Adrenal gland (tissue), 19 donors: Measurements from ENCODE around the gene DYNC1I2. TPM values are rescaled to one million over a fixed set of nuclear protein-coding genes. Genes with fewer than 3 reads are reported as not detected.

Source experiments
- DNase-seq, 7 donors: peaks; one replicate each; pipeline ENCODE4 v3.0.0-alpha.2; 2019 to 2020
- H3K27ac ChIP-seq, 5 donors: fragments of 200-600 bp; sonication (generic) in 4 of 5; 1 replicate in 3 of 5; 2 replicates in 2 of 5; pipeline versions ENCODE4 v1.5.1 to v1.8.0; 2016 to 2020; ENCODE audit warnings: mild to moderate bottlenecking in 1 of 5
- H3K27me3 ChIP-seq: fragments of 200-600 bp; 2 replicates; pipeline ENCODE4 v1.8.0; 2021
- H3K36me3 ChIP-seq, 2 donors: fragments of 200-600 bp; replicated peaks in 1 of 2; 1 replicate in 1 of 2; 2 replicates in 1 of 2; pipeline versions ENCODE4 v1.5.1 to v1.8.0; 2018 to 2022
- H3K4me1 ChIP-seq, 2 donors: fragments of 200-600 bp; replicated peaks in 1 of 2; 1 replicate in 1 of 2; 2 replicates in 1 of 2; pipeline versions ENCODE4 v1.5.1 to v1.8.0; 2018 to 2021
- H3K4me3 ChIP-seq, 4 donors: fragments of 200-600 bp; sonication (generic) in 3 of 4; one replicate each; pipeline ENCODE4 v1.5.1; 2016 to 2018
- H3K9me3 ChIP-seq, 3 donors: fragments of 200-600 bp; sonication (generic) in 1 of 3; replicated peaks in 1 of 3; 1 replicate in 2 of 3; 2 replicates in 1 of 3; pipeline versions ENCODE4 v1.5.1 to v1.8.0; 2016 to 2021
- POLR2A ChIP-seq, 2 donors: fragments of 450-650 bp; IDR thresholded peaks; one replicate each; pipeline ENCODE4 v1.6.1; 2017; ENCODE audit warnings: antibody characterized with exemption in 2 of 2, mild to moderate bottlenecking in 2 of 2, moderate library complexity in 1 of 2
- whole genome bisulfite sequencing, 4 donors: extraction: QIAGEN DNeasy Blood & Tissue Kit in 2 of 4; methylation state at CpG; one replicate each; pipeline versions ENCODE4 v1.1.5 to v1.1.7; 2013 to 2017; 5-methylcytosine and 5-hydroxymethylcytosine counted together
- intact Hi-C, 2 donors: fragments of 100-400 bp; cut with DNase I; formaldehyde crosslinking; loops; one replicate each; pipeline versions ENCODE4 v1.14.1 to v1.15.0; 2022 to 2023
- long read RNA-seq, 10 donors: library from polyadenylated mRNA in 3 of 10; unstranded in 2 of 10; stranded (forward) in 1 of 10; transcript quantifications; one replicate each; pipeline ENCODE4 v2.0.0 and lab custom pipeline, GENCODE V29; 2021 to 2026
- polyA plus RNA-seq, 3 donors: library from polyadenylated mRNA; stranded (reverse); fragments of 200-250 nt in 2 of 3; fragments of 350-450 nt in 1 of 3; fragmentation: Illumina TruSeq in 1 of 3; extraction: RNeasy Lipid Tissue Mini Kit (QIAGEN cat#74804) in 1 of 3; gene quantifications; one replicate each; pipeline ENCODE4 v1.2.3, GENCODE V29; 2013 to 2014
- total RNA-seq, 9 donors: library from RNA; depleted of rRNA in 4 of 9; stranded (reverse); fragments of >200 nt in 4 of 9; fragments of 120-200 nt in 1 of 9; fragmentation: NEBNext Ultra II Directional in 1 of 9; extraction: Animal tissue kit (Norgen Biotek cat#: 25700) in 1 of 9; gene quantifications; one replicate each; pipeline versions ENCODE4 v1.1.0 to v1.2.4, GENCODE V29; 2013 to 2023
- TF ChIP-seq, protein P1 (sequence below), 6 experiments: fragments of 450-650 bp in 4 of 6; fragments of 200-600 bp in 2 of 6; sonication (generic) in 1 of 6; IDR thresholded peaks; 1 replicate in 5 of 6; 2 replicates in 1 of 6; pipeline versions ENCODE4 v1.5.1 to v1.8.0; 2016 to 2021; ENCODE audit warnings: antibody characterized with exemption in 6 of 6, mild to moderate bottlenecking in 2 of 6, moderate library complexity in 1 of 6
- donor health status: healthy with polysubstance abuse.
- donor health status: Bipolar disorder and iron deficiency.
- donor health status: DM: yes; HTN: yes; CAD: no.
- donor health status: DM: no; HTN: no; CAD: no.
- donor health status: DM: no; HTN: no; CAD: no.
- donor health status: DM: yes; HTN: yes; CAD: no.

The DYNC1I2 gene
- total RNA-seq: 100 to 1,000 TPM in 3 of 9 donors, 10 to 100 TPM in 6; 65.5 to 139 (median 92.3) TPM
- polyA plus RNA-seq: 100 to 1,000 TPM in 1 of 3 donors, 10 to 100 TPM in 2; 55.5 to 146 (median 73.8) TPM
- long read RNA-seq, donor 1, transcript DYNC1I2-203 (16 exons, 2,572 nt): major isoform, 15 of 114 reads
- long read RNA-seq, donor 1, transcript DYNC1I2-201 (16 exons, 2,589 nt): minor isoform, 9 of 114 reads
- long read RNA-seq, donor 1, partial matches to known transcripts: 82 of 114 reads
- long read RNA-seq, donor 1, other reads (novel, unspliced or antisense): 0 of 114 reads
- long read RNA-seq, donor 2, transcript DYNC1I2-203 (16 exons, 2,572 nt): major isoform, 6 of 72 reads
- long read RNA-seq, donor 2, transcript DYNC1I2-201 (16 exons, 2,589 nt): major isoform, 6 of 72 reads
- long read RNA-seq, donor 2, partial matches to known transcripts: 58 of 72 reads
- long read RNA-seq, donor 2, other reads (novel, unspliced or antisense): 0 of 72 reads
- long read RNA-seq, donor 3, transcript DYNC1I2-201 (16 exons, 2,589 nt): minor isoform, 6 of 77 reads
- long read RNA-seq, donor 3, transcript DYNC1I2-203 (16 exons, 2,572 nt): major isoform, 10 of 77 reads
- long read RNA-seq, donor 3, partial matches to known transcripts: 57 of 77 reads
- long read RNA-seq, donor 3, other reads (novel, unspliced or antisense): 0 of 77 reads
- long read RNA-seq, donor 4, transcript DYNC1I2-203 (16 exons, 2,572 nt): major isoform, 8 of 31 reads
- long read RNA-seq, donor 4, partial matches to known transcripts: 17 of 31 reads
- long read RNA-seq, donor 4, other reads (novel, unspliced or antisense): 1 of 31 reads
- long read RNA-seq, donor 5, transcript DYNC1I2-201 (16 exons, 2,589 nt): minor isoform, 42 of 156 reads
- long read RNA-seq, donor 5, transcript DYNC1I2-203 (16 exons, 2,572 nt): major isoform, 87 of 156 reads
- long read RNA-seq, donor 5, partial matches to known transcripts: 17 of 156 reads
- long read RNA-seq, donor 5, other reads (novel, unspliced or antisense): 9 of 156 reads
- long read RNA-seq, donor 6, partial matches to known transcripts: 12 of 16 reads
- long read RNA-seq, donor 6, other reads (novel, unspliced or antisense): 1 of 16 reads
- long read RNA-seq, donor 7, partial matches to known transcripts: 25 of 30 reads
- long read RNA-seq, donor 7, other reads (novel, unspliced or antisense): 0 of 30 reads
- long read RNA-seq, donor 8, transcript DYNC1I2-203 (16 exons, 2,572 nt): major isoform, 15 of 99 reads
- long read RNA-seq, donor 8, transcript DYNC1I2-201 (16 exons, 2,589 nt): minor isoform, 12 of 99 reads
- long read RNA-seq, donor 8, partial matches to known transcripts: 69 of 99 reads
- long read RNA-seq, donor 8, other reads (novel, unspliced or antisense): 0 of 99 reads
- long read RNA-seq, donor 9, transcript DYNC1I2-201 (16 exons, 2,589 nt): major isoform, 8 of 64 reads
- long read RNA-seq, donor 9, transcript DYNC1I2-203 (16 exons, 2,572 nt): major isoform, 8 of 64 reads
- long read RNA-seq, donor 9, partial matches to known transcripts: 45 of 64 reads
- long read RNA-seq, donor 9, other reads (novel, unspliced or antisense): 0 of 64 reads
- long read RNA-seq, donor 10, partial matches to known transcripts: 15 of 25 reads
- long read RNA-seq, donor 10, other reads (novel, unspliced or antisense): 0 of 25 reads

DNA sequence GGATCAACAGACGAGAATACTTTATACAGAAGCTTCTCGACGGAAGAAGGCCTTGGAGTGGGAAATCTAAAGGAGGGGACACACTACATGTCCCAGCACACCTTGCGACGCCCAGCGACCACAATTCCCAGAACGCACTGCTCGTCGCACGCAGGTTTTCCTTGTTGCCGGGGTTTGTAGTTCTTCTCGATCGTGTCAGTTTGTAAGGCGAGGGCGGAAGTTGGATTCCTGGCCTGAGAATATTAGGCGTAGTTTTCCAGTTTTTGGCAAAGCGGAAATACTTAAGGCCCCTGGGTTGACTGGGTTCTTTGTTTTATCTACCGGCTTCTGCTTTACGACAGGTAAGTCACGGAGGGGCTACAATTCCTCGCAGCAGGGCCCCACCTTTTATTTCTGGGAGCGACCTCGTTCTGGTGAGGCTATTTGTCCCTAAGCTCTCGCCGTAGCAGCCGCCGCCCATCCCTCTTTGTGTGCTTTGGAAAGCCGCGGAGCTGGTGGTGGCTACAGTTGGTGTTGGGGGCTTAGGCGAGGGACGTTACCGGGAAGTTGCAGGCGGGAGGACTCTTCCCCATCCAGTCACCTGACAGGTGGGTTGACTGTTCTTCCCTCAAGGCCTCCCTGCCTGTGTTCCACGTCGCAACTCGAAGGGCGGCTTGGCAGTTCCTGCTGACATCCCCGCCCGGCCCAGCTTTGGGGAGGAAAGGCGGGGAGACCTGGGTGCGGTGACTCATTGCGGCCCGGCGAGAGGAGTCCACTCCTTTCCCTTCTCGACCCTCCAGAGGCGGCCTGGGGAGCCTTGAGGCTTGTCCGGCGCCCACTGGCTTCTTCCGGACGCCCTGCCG is at the start of gene DYNC1I2:
Gene DYNC1I2 (plus strand): TSS at position 183 of the 842 bp plus-strand sequence. CDS start 2,687 bp downstream, outside the sequence.
- DNase-seq: peak; percentile 87 to 98 (median 94)
- 0 to 1% (median 0%) methylated on average over 30 to 51 of the region's 51 CpGs for WGBS, 4 donors
- intact Hi-C loops: no loop called here
- Histone ChIP-seq H3K4me1 (peaks cover 10 to 26% of the 10 kb centered on the region in 2 donors), H3K4me3 (peak within 1 kb of the TSS; percentile 26 to 98 (median 84)), H3K36me3 (peaks cover 0 to 7% of the 10 kb centered on the region in 2 donors), H3K27me3 (no peaks in the 10 kb centered on the region), H3K27ac (peak within 1 kb of the TSS; percentile 75 to 95 (median 87)), H3K9me3 (no peaks in the 10 kb centered on the region)
- TF ChIP-seq POLR2A (IDR thresholded peaks at IDR 0.05): peak in 1 of 2 donors; percentile 43
- TF ChIP-seq, protein P1, sequence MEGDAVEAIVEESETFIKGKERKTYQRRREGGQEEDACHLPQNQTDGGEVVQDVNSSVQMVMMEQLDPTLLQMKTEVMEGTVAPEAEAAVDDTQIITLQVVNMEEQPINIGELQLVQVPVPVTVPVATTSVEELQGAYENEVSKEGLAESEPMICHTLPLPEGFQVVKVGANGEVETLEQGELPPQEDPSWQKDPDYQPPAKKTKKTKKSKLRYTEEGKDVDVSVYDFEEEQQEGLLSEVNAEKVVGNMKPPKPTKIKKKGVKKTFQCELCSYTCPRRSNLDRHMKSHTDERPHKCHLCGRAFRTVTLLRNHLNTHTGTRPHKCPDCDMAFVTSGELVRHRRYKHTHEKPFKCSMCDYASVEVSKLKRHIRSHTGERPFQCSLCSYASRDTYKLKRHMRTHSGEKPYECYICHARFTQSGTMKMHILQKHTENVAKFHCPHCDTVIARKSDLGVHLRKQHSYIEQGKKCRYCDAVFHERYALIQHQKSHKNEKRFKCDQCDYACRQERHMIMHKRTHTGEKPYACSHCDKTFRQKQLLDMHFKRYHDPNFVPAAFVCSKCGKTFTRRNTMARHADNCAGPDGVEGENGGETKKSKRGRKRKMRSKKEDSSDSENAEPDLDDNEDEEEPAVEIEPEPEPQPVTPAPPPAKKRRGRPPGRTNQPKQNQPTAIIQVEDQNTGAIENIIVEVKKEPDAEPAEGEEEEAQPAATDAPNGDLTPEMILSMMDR (IDR thresholded peaks at IDR 0.05): peak in 1 of 6 experiments; percentile 4

DNA sequence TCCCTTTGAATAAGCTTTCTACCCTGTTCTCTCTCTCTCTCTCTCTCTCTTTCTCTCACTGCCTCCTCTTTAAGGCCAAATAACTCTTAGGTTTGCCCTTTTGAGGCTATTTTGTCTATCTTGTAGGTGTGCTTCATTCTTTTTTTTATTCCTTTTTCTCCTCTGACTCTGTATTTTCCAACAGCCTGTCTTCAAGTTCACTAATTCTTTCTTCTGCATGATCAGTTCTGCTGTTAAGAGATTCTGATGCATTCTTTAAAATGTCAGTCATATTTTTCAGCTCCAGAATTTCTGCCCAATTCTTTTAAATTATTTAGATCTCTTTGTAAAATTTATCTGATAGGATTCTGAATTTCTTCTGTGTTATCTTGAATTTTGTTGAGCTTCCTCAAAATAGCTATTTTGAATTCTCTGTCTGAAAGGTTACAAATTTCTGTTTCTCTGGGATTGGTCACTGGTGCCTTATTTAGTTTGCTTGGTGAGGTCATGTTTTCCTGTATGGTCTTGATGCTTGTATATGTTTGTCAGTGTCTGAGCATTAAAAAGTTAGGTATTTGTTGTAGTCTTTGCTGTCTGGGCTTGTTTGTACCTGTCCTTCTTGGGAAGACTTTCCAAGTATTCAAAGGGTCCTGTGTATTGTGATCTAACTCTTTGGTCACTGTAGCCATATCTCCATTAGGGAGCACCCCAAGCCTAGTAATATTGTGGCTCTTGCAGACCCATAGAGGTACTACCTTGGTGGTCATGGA is 35.4 kb upstream of the DYNC1I2 start:
- no peak overlapping the region for H3K27ac ChIP-seq
- H3K9me3 ChIP-seq: no peaks in the 10 kb centered on the region
- intact Hi-C loops: no loop called here

More for the DNA sequence above, 35.4 kb upstream of the DYNC1I2 start:
- DNase-seq: no peak
- Histone ChIP-seq H3K36me3 (no peaks in the 10 kb centered on the region), H3K27me3 (no peaks in the 10 kb centered on the region), H3K4me1 (no peaks in the 10 kb centered on the region), H3K4me3 (no peak overlapping the region)
- TF ChIP-seq, protein P1 (IDR thresholded peaks at IDR 0.05): no peak
- TF ChIP-seq POLR2A (IDR thresholded peaks at IDR 0.05): no peak
